ENCODE measurements around the gene SLC34A3.

Gene SLC34A3

DNA sequence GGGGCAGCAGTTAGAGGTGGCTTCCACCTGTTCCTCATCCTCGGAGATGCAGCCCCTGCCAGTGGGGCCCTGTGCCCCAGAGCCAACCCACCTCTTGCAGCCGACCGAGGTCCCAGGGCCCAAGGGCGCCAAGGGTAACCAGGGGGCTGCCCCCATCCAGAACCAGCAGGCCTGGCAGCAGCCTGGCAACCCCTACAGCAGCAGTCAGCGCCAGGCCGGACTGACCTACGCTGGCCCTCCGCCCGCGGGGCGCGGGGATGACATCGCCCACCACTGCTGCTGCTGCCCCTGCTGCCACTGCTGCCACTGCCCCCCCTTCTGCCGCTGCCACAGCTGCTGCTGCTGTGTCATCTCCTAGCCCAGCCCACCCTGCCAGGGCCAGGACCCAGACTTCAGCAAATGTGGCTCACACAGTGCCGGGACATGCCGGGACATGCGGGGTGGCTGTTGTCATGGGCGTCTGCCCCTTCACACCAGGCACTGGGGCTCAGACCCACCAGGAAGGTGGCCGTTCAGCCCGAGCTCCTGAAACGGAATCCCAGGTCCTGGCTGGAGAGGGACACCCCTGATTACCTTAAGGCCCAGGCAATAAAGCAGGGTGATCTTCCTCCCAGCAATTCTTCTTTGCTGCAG, 4.9 kb upstream of the SLC34A3 start:
- H3K27me3 ChIP-seq (ENCODE audit: low read depth) = no peaks in the 10 kb centered on the region
- no peak for DNase-seq (ENCODE audit: low spot score in 2 of 2)
- no peak overlapping the region for H3K4me3 ChIP-seq
- no peaks in the 10 kb centered on the region for H3K36me3 ChIP-seq (replicated peaks)
- H3K4me1 ChIP-seq = peaks cover 11% of the 10 kb centered on the region
- in situ Hi-C loops (cut with MboI; ENCODE audit: low sequenced_read_pairs) = loop anchor here (5.0 to 25.0 kb wide), 2 partner anchors 104 to 439 kb away; partner anchors contain the start of genes CCDC183 and TMEM141
- H3K9me3 ChIP-seq = no peaks in the 10 kb centered on the region

DNA sequence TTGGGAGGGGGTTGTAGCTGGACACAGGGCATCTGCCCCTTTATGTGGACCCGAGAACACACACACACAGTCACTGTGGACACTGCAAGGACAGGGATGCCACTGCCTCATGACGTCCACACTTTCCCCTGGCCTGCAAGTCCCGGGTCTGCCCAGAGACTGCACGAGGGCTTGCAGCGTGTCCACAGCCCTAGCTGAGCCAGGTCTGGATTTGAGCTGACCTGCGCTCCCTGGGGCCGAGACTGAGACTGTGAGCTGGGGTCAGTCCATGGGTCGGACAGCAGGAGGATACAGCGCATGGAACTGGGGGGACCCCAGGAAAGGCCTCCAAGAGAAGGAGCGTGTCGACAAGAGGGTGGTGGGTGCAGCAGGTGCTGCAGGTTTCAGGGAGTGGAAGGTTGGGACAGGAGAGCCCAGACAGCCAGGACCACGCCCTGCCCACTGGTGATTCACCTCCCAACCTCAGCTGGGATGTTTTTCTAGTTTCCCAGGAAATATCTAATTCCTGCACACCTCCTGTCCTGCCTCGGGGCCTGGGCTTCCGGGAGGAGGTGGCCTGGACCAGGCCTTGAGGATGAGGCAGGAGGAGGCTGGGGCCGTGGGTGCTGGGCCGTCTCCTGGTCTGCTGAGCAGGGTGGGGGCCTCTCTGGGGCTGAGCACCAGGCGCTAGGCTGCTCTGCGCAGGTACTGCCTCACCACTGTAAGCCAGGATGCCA, 4.2 kb upstream of the SLC34A3 start:
- H3K4me3 ChIP-seq = no peak overlapping the region
- H3K36me3 ChIP-seq (replicated peaks) = no peaks in the 10 kb centered on the region
- no peak for DNase-seq (ENCODE audit: low spot score in 2 of 2)
- H3K27me3 ChIP-seq (ENCODE audit: low read depth) = no peaks in the 10 kb centered on the region
- in situ Hi-C loops (cut with MboI; ENCODE audit: low sequenced_read_pairs) = loop anchor here (5.0 to 25.0 kb wide), 2 partner anchors 104 to 439 kb away; partner anchors contain the start of genes CCDC183 and TMEM141
- peaks cover 11% of the 10 kb centered on the region for H3K4me1 ChIP-seq
- no peaks in the 10 kb centered on the region for H3K9me3 ChIP-seq

DNA sequence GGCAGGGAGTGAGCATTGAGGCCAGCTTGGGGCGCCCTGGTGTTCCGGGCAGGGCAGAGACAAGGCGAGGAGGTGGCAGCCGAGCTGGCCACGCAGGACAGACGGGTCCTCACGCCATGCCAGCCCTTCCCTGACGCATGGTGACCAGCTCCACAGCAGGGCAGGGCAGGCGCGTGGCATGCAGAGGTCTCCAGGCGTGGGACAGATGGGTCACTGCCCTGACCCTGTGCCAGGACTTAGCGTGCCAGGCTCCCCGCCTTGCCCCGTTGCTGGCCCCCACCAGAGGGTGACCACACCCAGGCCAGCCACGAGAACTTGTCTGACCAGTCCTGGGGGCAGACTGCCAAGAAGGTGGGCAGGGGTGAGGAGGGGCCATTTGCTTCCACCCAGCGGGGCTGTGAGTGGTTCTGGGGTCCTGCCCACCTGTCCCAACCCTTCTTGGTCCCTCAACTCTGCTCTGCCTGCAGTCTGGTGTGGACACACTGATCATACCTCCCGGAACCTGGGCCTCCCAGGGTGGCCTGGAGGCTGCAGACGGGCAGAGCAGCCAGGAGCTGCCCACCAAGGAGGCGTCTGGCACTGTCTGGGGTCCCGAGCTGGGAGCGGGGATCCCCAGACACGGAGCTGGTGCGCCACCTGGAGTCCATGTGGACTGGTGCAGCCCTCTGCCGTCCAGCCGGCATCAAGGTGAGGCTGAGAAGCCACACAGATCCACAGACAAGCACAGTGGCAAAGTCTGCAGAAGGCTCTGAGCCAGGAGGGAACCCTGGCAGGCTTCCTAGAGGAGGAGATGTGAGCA, 3.4 kb upstream of the SLC34A3 start, which contains the start of gene RNF224:
Gene RNF224, plus strand, starts transcription at position 449 of the 799 bp plus-strand sequence. CDS start 834 bp downstream, outside the sequence.
- H3K4me1 ChIP-seq = peaks cover 11% of the 10 kb centered on the region
- no peaks in the 10 kb centered on the region for H3K27me3 ChIP-seq (ENCODE audit: low read depth)
- H3K9me3 ChIP-seq = no peaks in the 10 kb centered on the region
- DNase-seq (ENCODE audit: low spot score in 2 of 2) = peak; percentile 65 to 90
- no peak within 1 kb of the TSS for H3K4me3 ChIP-seq
- in situ Hi-C loops (cut with MboI; ENCODE audit: low sequenced_read_pairs) = loop anchor here (5.0 to 25.0 kb wide), 2 partner anchors 105 to 440 kb away; partner anchors contain the start of genes CCDC183 and TMEM141
- no peaks in the 10 kb centered on the region for H3K36me3 ChIP-seq (replicated peaks)

DNA sequence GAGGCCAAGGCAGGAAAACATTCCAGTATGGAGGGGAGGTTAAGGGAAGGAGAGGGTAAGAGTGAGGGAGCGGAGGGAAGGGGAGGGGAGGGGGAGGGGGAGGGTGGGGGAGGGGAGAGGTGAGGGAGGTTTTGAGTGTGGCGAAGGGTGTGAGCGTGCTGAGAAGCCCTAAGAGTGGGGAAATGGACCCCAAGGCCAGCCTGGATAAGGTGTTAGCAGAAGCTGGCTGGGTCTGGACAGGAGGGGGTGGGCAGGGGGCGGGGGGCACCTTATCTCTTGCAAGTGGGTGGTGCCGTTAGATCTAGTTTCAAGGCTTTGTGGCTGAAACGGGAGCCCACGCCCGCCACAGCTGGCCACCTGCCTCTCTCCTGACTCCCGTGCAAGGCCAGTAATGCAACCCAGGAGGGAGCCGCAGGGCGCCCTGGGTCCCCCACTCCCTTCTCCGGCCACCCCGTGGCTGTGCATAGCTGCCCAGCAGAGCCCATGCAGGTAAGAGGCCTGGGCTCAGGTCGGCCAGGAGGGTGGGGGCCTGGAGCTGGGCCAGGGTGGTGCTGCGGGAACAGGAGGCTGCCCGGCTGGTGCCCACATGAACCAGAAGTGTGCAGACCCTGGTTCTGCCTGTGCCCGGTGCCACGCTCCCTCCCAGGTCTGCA, 2.7 kb upstream of the SLC34A3 start:
- no peaks in the 10 kb centered on the region for H3K36me3 ChIP-seq (replicated peaks)
- no peak overlapping the region for H3K4me3 ChIP-seq
- peaks cover 6% of the 10 kb centered on the region for H3K4me1 ChIP-seq
- no peaks in the 10 kb centered on the region for H3K9me3 ChIP-seq
- H3K27me3 ChIP-seq (ENCODE audit: low read depth) = no peaks in the 10 kb centered on the region
- in situ Hi-C loops (cut with MboI; ENCODE audit: low sequenced_read_pairs) = loop anchor here (5.0 to 25.0 kb wide), 2 partner anchors 106 to 441 kb away; partner anchors contain the start of genes CCDC183 and TMEM141
- no peak for DNase-seq (ENCODE audit: low spot score in 2 of 2)

- no peak for DNase-seq (ENCODE audit: low spot score in 2 of 2)
Measured at GRCh38 chr9:137228506-137228967, 2.2 kb upstream of the SLC34A3 start.

DNA sequence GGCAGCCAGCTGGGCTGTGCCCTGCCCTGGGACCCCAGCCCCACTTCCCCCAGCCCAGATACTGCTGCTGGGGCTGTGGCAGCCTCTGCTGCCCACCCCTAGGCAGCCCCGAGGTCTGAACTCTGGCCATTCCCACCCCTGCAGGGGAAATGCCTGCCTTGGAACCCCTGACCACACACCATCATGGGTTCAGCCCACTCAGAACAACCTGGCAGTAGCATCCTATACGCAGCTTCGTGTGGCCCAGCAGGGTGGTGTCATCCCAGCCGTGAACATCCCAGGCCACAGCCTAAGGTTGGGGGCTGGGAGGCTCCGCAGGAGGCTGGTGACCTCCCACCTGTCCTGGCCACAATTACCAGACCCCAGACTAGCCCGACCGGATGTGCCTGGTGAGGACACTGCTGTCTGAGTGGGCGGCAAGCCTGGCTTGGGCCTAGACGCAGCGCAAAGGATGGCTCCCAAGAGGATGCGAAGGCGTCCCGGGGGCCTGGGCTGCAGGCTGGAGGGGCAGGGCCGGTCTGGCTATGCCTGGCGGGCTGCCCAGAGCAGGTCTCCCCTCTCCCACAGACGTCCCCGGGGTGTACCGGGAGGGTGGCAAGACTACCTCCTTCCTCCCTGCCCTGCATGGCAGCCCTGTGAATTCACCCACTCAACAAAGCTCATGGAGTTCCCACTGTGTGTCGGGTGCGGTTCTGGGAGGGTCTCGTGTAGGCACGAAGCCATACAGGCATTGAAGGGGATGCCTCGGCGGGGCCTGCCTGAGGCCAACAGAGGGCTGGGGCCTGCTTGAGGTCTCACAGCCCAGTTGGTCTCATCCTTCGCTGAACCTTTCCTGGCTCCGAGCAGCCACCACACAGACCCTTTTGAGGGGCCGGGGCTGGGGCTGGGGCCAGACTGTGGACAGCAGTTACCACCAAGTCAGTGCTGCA, 1.5 kb upstream of the SLC34A3 start:
- DNase-seq (ENCODE audit: low spot score in 2 of 2) = no peak
- no peaks in the 10 kb centered on the region for H3K27me3 ChIP-seq (ENCODE audit: low read depth)
- H3K9me3 ChIP-seq = no peaks in the 10 kb centered on the region
- no peaks in the 10 kb centered on the region for H3K36me3 ChIP-seq (replicated peaks)
- no peaks in the 10 kb centered on the region; the same call in 1 of the 2 replicates for H3K4me1 ChIP-seq
- in situ Hi-C loops (cut with MboI; ENCODE audit: low sequenced_read_pairs) = loop anchor here (5.0 to 25.0 kb wide), 2 partner anchors 107 to 442 kb away; partner anchors contain the start of genes CCDC183 and TMEM141
- no peak overlapping the region for H3K4me3 ChIP-seq

More at GRCh38 chr9:137228506-137228967, 2.2 kb upstream of the SLC34A3 start:
- no peak overlapping the region for H3K4me3 ChIP-seq
- H3K36me3 ChIP-seq (replicated peaks) = no peaks in the 10 kb centered on the region
- no peaks in the 10 kb centered on the region for H3K27me3 ChIP-seq (ENCODE audit: low read depth)
- H3K9me3 ChIP-seq = no peaks in the 10 kb centered on the region
- H3K4me1 ChIP-seq = peaks cover 5% of the 10 kb centered on the region; the same call in 1 of the 2 replicates
- in situ Hi-C loops (cut with MboI; ENCODE audit: low sequenced_read_pairs) = loop anchor here (5.0 to 25.0 kb wide), 2 partner anchors 106 to 441 kb away; partner anchors contain the start of genes CCDC183 and TMEM141

DNA sequence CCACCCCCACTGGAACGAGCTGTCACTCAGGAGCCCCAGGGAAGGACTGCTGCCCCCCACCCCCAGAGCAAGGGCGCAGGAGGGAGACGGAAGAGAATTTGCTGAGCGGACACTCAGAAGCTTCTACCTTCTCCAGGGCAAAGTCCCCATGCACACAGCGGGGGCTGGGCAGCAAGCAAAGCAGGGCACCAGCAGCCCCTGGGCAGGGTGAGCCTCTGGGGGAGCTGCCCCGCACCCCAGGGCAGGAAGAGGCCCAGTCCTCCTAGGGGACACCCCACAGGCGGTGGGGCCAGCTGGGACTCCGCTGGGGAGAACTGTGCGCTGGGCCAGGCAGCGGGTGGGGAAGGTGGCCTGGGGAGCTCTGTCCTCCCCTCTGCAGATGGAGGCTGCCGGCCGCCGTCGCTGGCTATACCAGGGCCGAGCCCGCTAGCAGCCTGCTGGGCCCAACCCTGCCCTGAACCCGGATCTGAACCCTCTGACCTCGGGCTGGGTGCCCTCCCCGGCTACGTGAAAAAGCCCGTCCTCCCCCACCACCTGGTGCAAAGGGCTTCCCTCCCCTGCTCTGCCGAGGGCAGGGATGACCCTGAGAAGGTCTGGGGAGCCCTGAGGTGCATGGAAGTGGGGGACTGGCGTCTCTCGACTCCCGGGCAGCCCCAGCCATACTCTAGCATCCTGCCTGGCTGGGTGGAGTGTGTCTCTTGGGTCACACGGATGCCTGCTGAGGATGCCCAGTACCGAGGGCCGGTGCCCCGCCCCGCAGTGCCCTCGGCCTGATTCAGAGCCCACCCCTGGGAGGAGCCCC, 597 bp upstream of the SLC34A3 start:
- no peak for DNase-seq (ENCODE audit: low spot score in 2 of 2)
- Histone ChIP-seq H3K9me3 (no peaks in the 10 kb centered on the region), H3K4me1 (no peaks in the 10 kb centered on the region), H3K27me3 (ENCODE audit: low read depth) (no peaks in the 10 kb centered on the region), H3K36me3 (replicated peaks) (no peaks in the 10 kb centered on the region), H3K4me3 (no peak overlapping the region)
- in situ Hi-C loops (cut with MboI; ENCODE audit: low sequenced_read_pairs) = loop anchor here (5.0 to 25.0 kb wide), 2 partner anchors 108 to 443 kb away; partner anchors contain the start of genes CCDC183 and TMEM141

DNA sequence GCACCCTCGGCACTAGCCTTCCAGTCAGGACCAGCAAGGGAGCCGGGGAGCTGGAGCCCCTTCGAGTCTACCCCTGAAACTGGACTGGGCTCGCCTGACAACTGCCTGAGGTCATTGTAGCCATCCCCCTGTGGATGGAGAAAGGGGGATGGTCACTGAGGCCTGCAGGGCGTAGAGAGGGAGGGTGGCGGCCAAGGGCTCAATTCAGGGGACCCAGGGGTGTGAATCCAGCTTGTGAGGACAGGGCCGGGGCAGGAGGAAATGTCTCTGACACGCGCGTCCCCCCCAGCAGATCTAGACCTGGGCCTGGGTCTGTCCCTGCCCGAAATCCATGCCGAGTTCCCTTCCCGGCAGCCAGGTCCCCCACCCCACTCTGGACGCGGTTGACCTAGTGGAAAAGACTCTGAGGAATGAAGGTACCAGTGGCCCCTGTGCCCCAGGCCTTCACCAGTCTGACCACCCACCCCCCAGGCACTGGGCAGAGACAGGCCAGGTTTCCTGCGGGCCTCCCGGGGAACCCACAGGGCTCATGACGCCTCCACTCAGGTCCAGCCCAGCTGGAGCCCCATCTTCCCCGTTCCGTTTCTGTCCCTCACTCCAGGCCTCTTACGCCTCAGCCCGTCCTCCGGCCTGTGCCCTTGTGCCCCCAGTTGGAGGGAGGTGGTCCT, 805 bp downstream of the SLC34A3 start:
- H3K4me1 ChIP-seq = no peaks in the 10 kb centered on the region; the same call in 1 of the 2 replicates
- DNase-seq (ENCODE audit: low spot score in 2 of 2) = no peak
- in situ Hi-C loops (cut with MboI; ENCODE audit: low sequenced_read_pairs) = loop anchor here (25.0 kb wide), 1 partner anchor 444 kb away; the partner anchor contains the start of genes CCDC183 and TMEM141
- H3K9me3 ChIP-seq = no peaks in the 10 kb centered on the region
- no peaks in the 10 kb centered on the region for H3K27me3 ChIP-seq (ENCODE audit: low read depth)
- no peaks in the 10 kb centered on the region for H3K36me3 ChIP-seq (replicated peaks)
- no peak overlapping the region for H3K4me3 ChIP-seq

DNA sequence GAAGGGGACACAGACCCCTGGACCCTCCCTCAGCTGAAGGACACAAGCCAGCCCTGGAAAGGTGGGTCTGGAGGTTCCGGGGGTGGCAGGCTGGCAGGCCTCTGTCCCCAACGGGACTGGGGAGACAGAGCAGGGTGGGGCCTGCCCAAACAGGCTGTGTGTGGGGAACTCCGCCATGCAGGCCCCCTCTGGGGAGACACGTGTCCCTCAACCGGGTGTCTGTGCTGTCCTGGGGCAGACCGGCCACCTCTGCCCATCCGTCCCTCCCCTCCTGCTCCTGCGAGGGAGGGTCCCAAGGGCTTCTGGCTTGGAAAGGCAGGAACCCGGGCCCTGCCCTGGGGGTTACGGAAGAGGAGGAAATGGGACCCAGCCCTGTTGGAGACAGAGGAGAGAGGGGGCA, 1.4 kb downstream of the SLC34A3 start:
- in situ Hi-C loops (cut with MboI; ENCODE audit: low sequenced_read_pairs) = loop anchor here (25.0 kb wide), 1 partner anchor 445 kb away; the partner anchor contains the start of genes CCDC183 and TMEM141
- H3K36me3 ChIP-seq (replicated peaks) = no peaks in the 10 kb centered on the region
- H3K9me3 ChIP-seq = no peaks in the 10 kb centered on the region
- H3K4me3 ChIP-seq = no peak overlapping the region
- H3K4me1 ChIP-seq = peaks cover 5% of the 10 kb centered on the region
- no peaks in the 10 kb centered on the region for H3K27me3 ChIP-seq (ENCODE audit: low read depth)
- no peak for DNase-seq (ENCODE audit: low spot score in 2 of 2)

- peaks cover 5% of the 10 kb centered on the region for H3K4me1 ChIP-seq
- no peak overlapping the region for H3K4me3 ChIP-seq
Measured at GRCh38 chr9:137232510-137232909, 1.8 kb downstream of the SLC34A3 start.

More at GRCh38 chr9:137232510-137232909, 1.8 kb downstream of the SLC34A3 start:
- Histone ChIP-seq H3K27me3 (ENCODE audit: low read depth) (no peaks in the 10 kb centered on the region), H3K36me3 (replicated peaks) (no peaks in the 10 kb centered on the region), H3K9me3 (no peaks in the 10 kb centered on the region)
- in situ Hi-C loops (cut with MboI; ENCODE audit: low sequenced_read_pairs) = loop anchor here (25.0 kb wide), 1 partner anchor 445 kb away; the partner anchor contains the start of genes CCDC183 and TMEM141
- DNase-seq (ENCODE audit: low spot score in 2 of 2) = no peak
